ENCODE measurements around the gene CYFIP1. TPM values are rescaled to one million over a fixed set of nuclear protein-coding genes. Genes with fewer than 3 reads are reported as not detected.
A peak's percentile ranks its signal among the peaks of the same experiment; 100 is the strongest.

The CYFIP1 gene
- total and polyA plus RNA-seq, 7 donors: 45.0 to 99.6 (median 69.8) TPM

DNA sequence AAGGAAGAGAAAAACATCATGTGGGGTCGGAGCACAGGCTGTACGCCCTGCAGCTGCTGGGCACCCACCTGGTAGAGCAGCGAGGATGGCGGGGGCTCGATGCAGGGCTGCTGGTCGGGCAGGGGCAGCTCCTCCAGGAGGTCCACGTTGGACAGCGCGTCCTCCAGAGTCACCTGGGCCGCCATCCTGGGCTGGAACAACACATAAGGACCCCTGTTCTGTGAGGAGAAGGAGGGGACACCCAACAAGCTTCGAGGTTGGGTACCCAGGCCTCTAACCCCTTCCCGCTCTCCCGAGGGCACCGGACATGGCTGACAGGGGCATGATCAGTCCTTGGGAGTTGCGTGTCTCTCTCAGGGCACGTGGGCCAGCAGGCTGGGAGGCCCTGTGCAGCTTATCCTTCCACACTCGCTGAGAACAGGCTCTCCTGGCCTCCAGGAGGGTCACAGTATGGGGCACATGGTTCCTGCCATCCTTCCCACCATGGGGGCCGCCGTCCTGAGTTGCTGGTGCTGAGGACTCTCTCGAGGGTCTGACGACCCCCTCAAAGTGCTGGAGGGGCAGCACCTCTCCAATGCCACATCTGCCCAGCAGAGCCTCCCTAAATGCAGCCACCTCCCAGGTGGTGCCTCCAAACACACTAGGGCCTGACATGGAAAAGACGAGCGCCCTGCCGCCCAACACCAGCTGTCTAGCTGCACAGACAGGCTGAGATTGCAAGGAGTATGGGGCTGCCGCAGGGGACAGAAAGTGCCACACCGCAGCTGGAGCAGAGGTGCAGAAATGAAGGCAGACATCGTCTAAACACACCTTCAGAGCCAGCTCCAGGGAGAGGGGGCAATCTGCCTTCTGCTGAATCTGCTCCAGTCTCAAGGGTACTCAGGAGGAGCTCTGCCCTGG lies 32.8 kb downstream of the CYFIP1 start:
- Histone ChIP-seq H3K9me3 (no peaks in the 10 kb centered on the region), H3K36me3 (peaks cover 10 to 24% (median 12%) of the 10 kb centered on the region in 4 donors), H3K4me1 (peaks cover 0 to 72% (median 63%) of the 10 kb centered on the region in 4 donors), H3K27ac (peak overlapping the region in 2 of 4 donors; percentile 73 to 77), H3K27me3 (no peaks in the 10 kb centered on the region), H3K4me3 (no peak overlapping the region)
- no peak for TF ChIP-seq POLR2AphosphoS5 (IDR thresholded peaks at IDR 0.05)
- TF ChIP-seq POLR2A (IDR thresholded peaks at IDR 0.05): no peak
- no peak for TF ChIP-seq EP300 (IDR thresholded peaks at IDR 0.05)
- TF ChIP-seq, protein P1, sequence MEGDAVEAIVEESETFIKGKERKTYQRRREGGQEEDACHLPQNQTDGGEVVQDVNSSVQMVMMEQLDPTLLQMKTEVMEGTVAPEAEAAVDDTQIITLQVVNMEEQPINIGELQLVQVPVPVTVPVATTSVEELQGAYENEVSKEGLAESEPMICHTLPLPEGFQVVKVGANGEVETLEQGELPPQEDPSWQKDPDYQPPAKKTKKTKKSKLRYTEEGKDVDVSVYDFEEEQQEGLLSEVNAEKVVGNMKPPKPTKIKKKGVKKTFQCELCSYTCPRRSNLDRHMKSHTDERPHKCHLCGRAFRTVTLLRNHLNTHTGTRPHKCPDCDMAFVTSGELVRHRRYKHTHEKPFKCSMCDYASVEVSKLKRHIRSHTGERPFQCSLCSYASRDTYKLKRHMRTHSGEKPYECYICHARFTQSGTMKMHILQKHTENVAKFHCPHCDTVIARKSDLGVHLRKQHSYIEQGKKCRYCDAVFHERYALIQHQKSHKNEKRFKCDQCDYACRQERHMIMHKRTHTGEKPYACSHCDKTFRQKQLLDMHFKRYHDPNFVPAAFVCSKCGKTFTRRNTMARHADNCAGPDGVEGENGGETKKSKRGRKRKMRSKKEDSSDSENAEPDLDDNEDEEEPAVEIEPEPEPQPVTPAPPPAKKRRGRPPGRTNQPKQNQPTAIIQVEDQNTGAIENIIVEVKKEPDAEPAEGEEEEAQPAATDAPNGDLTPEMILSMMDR (IDR thresholded peaks at IDR 0.05): no peak
- intact Hi-C loops (cut with DNase I): loop anchor here (5.0 kb wide), 1 partner anchor 110 kb away; the partner anchor contains the start of gene NIPA2
- WGBS, 2 donors: 90 to 91% methylated on average over 27 of the region's 27 CpGs
- peak; percentile 55 for DNase-seq

DNA sequence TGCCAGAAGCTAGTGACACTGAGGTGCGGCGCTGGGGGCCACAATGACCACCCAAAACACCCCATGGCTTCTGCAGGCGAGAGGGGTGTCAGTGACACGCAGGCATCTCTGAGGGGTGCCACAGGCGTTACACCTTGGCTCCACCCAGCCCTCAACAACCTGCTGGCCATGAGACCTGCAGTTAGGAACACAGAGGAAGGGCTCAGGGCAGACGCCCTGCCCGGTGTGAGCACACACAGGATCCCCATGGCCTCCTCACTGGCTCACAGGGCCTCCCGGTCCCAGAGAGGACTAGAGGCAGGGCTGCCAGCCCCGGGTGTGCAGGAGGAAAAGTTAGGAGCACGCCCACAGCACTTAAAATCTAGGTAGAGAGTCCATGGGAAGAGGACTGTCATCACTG lies 35.1 kb downstream of the CYFIP1 start:
- TF ChIP-seq POLR2A (IDR thresholded peaks at IDR 0.05) (no peak), EP300 (IDR thresholded peaks at IDR 0.05) (no peak), POLR2AphosphoS5 (IDR thresholded peaks at IDR 0.05) (no peak)
- TF ChIP-seq, protein P1 (IDR thresholded peaks at IDR 0.05): no peak
- 33 to 78% methylated on average over 10 of the region's 10 CpGs for WGBS, 2 donors
- DNase-seq: peak; percentile 60
- Histone ChIP-seq H3K27me3 (no peaks in the 10 kb centered on the region), H3K9me3 (no peaks in the 10 kb centered on the region), H3K4me1 (peaks cover 0 to 49% (median 40%) of the 10 kb centered on the region in 4 donors), H3K36me3 (peaks cover 14 to 38% (median 18%) of the 10 kb centered on the region in 4 donors), H3K27ac (peak overlapping the region in 3 of 4 donors; percentile 53 to 76 (median 69)), H3K4me3 (no peak overlapping the region)
- intact Hi-C loops (cut with DNase I): loop anchor here (5.0 kb wide), 1 partner anchor 108 kb away; the partner anchor contains the start of gene NIPA2

DNA sequence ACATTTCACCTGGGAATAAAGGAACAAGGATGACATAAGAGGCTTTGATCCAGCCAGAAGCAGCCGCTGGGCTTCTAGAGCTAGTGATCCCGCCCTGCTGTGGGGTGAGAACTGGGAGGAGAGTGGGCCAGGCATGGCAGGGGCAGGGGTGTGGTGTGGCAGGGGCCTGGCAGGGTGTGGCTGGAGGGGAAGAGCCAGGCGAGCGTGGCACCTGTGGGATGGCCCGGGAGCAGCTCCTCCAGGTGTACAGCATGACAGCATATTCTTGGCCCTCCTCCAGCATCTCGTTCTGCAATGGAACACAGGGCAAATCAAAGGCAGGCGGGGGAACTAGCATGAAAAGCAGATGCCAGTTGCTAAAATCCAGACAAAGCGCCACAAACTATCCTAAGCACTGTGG lies 35.5 kb downstream of the CYFIP1 start:
- 15 to 75% methylated on average over 8 of the region's 8 CpGs for WGBS, 2 donors
- peak; percentile 68 for DNase-seq
- TF ChIP-seq POLR2AphosphoS5 (IDR thresholded peaks at IDR 0.05) (no peak), EP300 (IDR thresholded peaks at IDR 0.05) (no peak), POLR2A (IDR thresholded peaks at IDR 0.05) (no peak)
- TF ChIP-seq, protein P1 (IDR thresholded peaks at IDR 0.05): no peak
- Histone ChIP-seq H3K4me3 (no peak overlapping the region), H3K4me1 (peaks cover 0 to 45% (median 38%) of the 10 kb centered on the region in 4 donors), H3K27ac (peak overlapping the region in 3 of 4 donors; percentile 53 to 76 (median 69)), H3K36me3 (peaks cover 14 to 38% (median 18%) of the 10 kb centered on the region in 4 donors), H3K9me3 (no peaks in the 10 kb centered on the region), H3K27me3 (no peaks in the 10 kb centered on the region)
- intact Hi-C loops (cut with DNase I): loop anchor here (5.0 kb wide), 2 partner anchors 33 to 107 kb away; partner anchors contain the start of gene NIPA2

DNA sequence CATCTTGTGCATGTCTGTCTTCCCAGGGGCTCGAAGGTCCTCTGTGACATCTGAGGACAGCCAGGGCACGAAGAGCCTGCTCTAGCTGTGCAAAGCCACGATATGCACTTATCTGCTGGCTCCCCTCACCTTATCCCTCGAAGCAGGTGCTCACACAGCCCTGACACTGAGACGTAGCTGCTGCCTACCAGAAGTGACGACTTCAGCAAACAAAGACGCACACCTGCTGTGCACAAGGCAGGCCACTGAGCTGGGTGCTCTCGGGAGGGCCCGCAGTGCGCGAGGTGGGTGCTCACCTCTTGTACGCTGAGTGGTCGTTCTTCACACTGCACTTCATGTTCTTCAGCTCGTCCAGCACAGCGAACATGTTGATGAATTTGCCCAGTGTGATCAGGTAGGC lies 37.3 kb downstream of the CYFIP1 start:
- DNase-seq: peak; percentile 50
- WGBS, 2 donors: 95 to 97% methylated on average over 15 of the region's 15 CpGs

More for the DNA sequence above, 37.3 kb downstream of the CYFIP1 start:
- Histone ChIP-seq H3K9me3 (no peaks in the 10 kb centered on the region), H3K27me3 (no peaks in the 10 kb centered on the region), H3K36me3 (peaks cover 18 to 52% (median 24%) of the 10 kb centered on the region in 4 donors), H3K4me3 (no peak overlapping the region), H3K4me1 (peaks cover 0 to 27% (median 21%) of the 10 kb centered on the region in 4 donors), H3K27ac (no peak overlapping the region)
- TF ChIP-seq, protein P1 (IDR thresholded peaks at IDR 0.05): no peak
- no peak for TF ChIP-seq POLR2AphosphoS5 (IDR thresholded peaks at IDR 0.05)
- no peak for TF ChIP-seq EP300 (IDR thresholded peaks at IDR 0.05)
- intact Hi-C loops (cut with DNase I): loop anchor here (5.0 kb wide), 1 partner anchor 34 kb away; no protein-coding TSS in a partner anchor

All from sigmoid colon (tissue), 7 donors.